ENCODE measurements around the gene TSPAN6. TPM values are rescaled to one million over a fixed set of nuclear protein-coding genes. Genes with fewer than 3 reads are reported as not detected.

TSPAN6 gene
- total and polyA plus RNA-seq, 2 of the 4 experiments (the other 2 are of a cell fraction) = 16.1 to 20.1 TPM

DNA sequence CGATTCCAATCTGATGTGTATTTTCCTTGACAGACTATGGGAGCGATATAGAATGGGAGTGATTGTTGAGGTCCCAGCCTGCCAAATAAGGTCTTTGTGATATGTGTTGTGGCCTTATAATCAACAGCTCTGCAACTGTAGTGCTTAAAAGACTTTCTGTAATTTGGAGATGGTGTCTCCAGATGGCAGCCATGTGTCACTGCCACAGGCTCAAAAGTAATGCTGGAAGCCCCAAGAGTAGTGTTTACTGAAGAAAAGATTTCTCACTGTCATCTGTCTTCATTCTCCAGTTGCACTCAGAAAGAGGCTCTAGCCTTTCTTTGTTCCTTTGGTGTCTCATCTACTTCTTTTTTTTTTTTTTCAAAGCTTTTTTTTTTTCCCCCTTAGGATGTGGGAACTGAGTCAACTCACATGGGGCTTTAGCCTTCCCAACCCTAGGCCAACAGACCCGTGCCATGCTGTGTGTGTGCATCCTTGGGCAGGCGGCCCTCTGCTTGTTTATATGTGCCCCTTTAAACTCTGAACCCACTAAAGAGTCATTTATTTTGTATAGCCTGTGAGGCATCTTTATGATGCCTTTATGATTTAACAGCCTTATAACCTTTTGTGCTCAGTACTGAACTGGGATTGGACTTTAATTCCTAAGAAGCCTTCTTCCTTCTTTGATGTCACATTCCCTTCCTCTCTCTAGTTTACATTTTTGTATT lies 23.0 kb upstream of the TSPAN6 start (continued):
- no peak for TF ChIP-seq MAZ (IDR thresholded peaks at IDR 0.05; ENCODE audit: borderline replicate concordance, low read depth, low read length)

DNA sequence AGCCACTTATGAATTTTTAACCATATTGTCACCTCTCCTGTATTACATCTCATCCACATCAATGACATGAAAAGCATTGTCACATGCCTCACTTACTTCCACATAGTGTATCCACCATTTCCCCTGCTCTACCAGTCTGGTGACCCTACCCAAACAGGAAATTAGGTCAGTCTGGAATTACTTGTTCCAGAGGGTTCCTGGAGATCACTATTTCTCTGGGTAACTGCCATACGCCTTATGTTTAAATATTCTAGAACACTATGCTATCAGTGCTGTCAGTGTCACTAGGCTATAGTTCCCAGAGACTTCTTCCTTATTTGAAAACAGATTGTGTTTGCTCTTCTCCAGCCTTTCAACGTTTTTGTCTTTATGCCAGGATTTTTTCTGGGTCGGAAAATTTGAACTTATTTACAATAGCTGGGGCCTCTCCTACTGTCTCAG lies 22.4 kb upstream of the TSPAN6 start:
- H2AK5ac ChIP-seq (ENCODE audit: low read depth, low read length) = no peak overlapping the region
- H4K91ac ChIP-seq (ENCODE audit: insufficient read depth, low read depth, low read length) = no peak overlapping the region
- no peak overlapping the region for H2BK20ac ChIP-seq (ENCODE audit: low read depth, low read length)
- H2BK15ac ChIP-seq (ENCODE audit: low read depth, low read length) = no peak overlapping the region
- H3K27ac ChIP-seq (ENCODE audit: insufficient read depth, low read length) = no peak overlapping the region
- in situ Hi-C loops (cut with MboI; ENCODE audit: low sequenced_read_pairs) = no loop called here
- TSS peak; percentile 4 for BruUV-seq (replicated peaks)
- no peak overlapping the region; the same call in 1 of the 2 replicates for H3K18ac ChIP-seq (ENCODE audit: low read depth, low read length)
- H2BK120ac ChIP-seq (ENCODE audit: low read depth, low read length) = no peak overlapping the region
- POLR2A ChIA-PET (ENCODE audit: unreplicated experiment) = no interaction called here
- dilution Hi-C loops (cut with HindIII; ENCODE audit: low sequenced_read_pairs, unreplicated experiment) = no loop called here
- no peak overlapping the region for H3K56ac ChIP-seq (ENCODE audit: extremely low read depth, insufficient read depth, low read length)
- no CpG with 5 or more reads among the region's 3 CpGs for WGBS, 2 experiments (ENCODE audit: extremely low coverage in 2 of 2, insufficient read length in 1 of 2)
- H3K9me1 ChIP-seq (ENCODE audit: insufficient read depth, low read length) = no peaks in the 10 kb centered on the region
- intact Hi-C loops (cut with micrococcal nuclease) = loop anchor here (5.0 kb wide), 1 partner anchor 147 kb away; no protein-coding TSS in a partner anchor
- no peak overlapping the region for H4K5ac ChIP-seq (ENCODE audit: low read depth, low read length)
- H2AFZ ChIP-seq (replicated peaks; ENCODE audit: low read length, poor library complexity) = no peak overlapping the region
- no peak overlapping the region for H3K14ac ChIP-seq (replicated peaks; ENCODE audit: low read depth, low read length)
- H3K9ac ChIP-seq (ENCODE audit: low read depth, low read length) = no peak overlapping the region
- H3K79me1 ChIP-seq (ENCODE audit: low read depth in 1 of 2, low read length in 2 of 2) = no peaks in the 10 kb centered on the region
- 0 out of 2 replicates have a peak, but pooled peaks cover 2% of the 10 kb centered on the region for H3K36me3 ChIP-seq (ENCODE audit: control insufficient read depth, insufficient read depth, low read length)
- peak; percentile 48 for ATAC-seq (ENCODE audit: low read depth)
- no peak overlapping the region for H3K4me3 ChIP-seq (ENCODE audit: insufficient read depth, low read depth, low read length)
- no peak for TF ChIP-seq MAFK (IDR thresholded peaks at IDR 0.05; ENCODE audit: low read depth, low read length)
- TF ChIP-seq, protein P1, sequence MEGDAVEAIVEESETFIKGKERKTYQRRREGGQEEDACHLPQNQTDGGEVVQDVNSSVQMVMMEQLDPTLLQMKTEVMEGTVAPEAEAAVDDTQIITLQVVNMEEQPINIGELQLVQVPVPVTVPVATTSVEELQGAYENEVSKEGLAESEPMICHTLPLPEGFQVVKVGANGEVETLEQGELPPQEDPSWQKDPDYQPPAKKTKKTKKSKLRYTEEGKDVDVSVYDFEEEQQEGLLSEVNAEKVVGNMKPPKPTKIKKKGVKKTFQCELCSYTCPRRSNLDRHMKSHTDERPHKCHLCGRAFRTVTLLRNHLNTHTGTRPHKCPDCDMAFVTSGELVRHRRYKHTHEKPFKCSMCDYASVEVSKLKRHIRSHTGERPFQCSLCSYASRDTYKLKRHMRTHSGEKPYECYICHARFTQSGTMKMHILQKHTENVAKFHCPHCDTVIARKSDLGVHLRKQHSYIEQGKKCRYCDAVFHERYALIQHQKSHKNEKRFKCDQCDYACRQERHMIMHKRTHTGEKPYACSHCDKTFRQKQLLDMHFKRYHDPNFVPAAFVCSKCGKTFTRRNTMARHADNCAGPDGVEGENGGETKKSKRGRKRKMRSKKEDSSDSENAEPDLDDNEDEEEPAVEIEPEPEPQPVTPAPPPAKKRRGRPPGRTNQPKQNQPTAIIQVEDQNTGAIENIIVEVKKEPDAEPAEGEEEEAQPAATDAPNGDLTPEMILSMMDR (conservative IDR thresholded peaks at IDR 0.05; ENCODE audit: low read depth, low read length) = no peak
- no peak for TF ChIP-seq MAZ (IDR thresholded peaks at IDR 0.05; ENCODE audit: borderline replicate concordance, low read depth, low read length)
- H2AK9ac ChIP-seq (replicated peaks; ENCODE audit: low read depth, low read length, poor library complexity) = no peak overlapping the region
- no peaks in the 10 kb centered on the region; the same call in 1 of the 2 replicates for H3K27me3 ChIP-seq (ENCODE audit: control insufficient read depth, insufficient read depth, low read length)
- no peak overlapping the region for H4K8ac ChIP-seq (ENCODE audit: low read depth in 2 of 2, low read length in 2 of 2)
- no peaks in the 10 kb centered on the region for H3K9me3 ChIP-seq (ENCODE audit: control insufficient read depth, insufficient read depth, low read length)
- no peak overlapping the region for H3K23ac ChIP-seq (ENCODE audit: low read depth, low read length)
- no peak overlapping the region for H3K4ac ChIP-seq (ENCODE audit: low read depth, low read length)
- no peak overlapping the region for H2BK5ac ChIP-seq (ENCODE audit: low read depth, low read length, poor library complexity, severe bottlenecking)
- H4K20me1 ChIP-seq (ENCODE audit: insufficient read depth, low read length) = no peaks in the 10 kb centered on the region
- CTCF ChIA-PET = no interaction called here
- DNase-seq = no peak
- H3K4me2 ChIP-seq (ENCODE audit: low read depth, low read length) = no peak overlapping the region
- peaks cover 4% of the 10 kb centered on the region for H3K4me1 ChIP-seq (ENCODE audit: control insufficient read depth, insufficient read depth, low read length)

Data from IMR-90 (cell line).